ENCODE results near the gene SDHAF3.

The SDHAF3 gene

GRCh38 chr7:97200018-97200417 lies 82.5 kb downstream of the SDHAF3 start:
- H3K4me3 Mint-ChIP-seq = no peak overlapping the region
- peaks cover 1 to 13% of the 10 kb centered on the region in 2 donors for H3K27me3 Mint-ChIP-seq
- no peaks in the 10 kb centered on the region for H3K36me3 Mint-ChIP-seq (ENCODE audit: insufficient read depth)
- ATAC-seq (replicated peaks) = no peak
- no peak overlapping the region for H3K27ac Mint-ChIP-seq
- no peaks in the 10 kb centered on the region for H3K4me1 Mint-ChIP-seq (ENCODE audit: low read depth in 2 of 2)
- DNase-seq = no peak
- H3K9me3 Mint-ChIP-seq = no peaks in the 10 kb centered on the region

DNA sequence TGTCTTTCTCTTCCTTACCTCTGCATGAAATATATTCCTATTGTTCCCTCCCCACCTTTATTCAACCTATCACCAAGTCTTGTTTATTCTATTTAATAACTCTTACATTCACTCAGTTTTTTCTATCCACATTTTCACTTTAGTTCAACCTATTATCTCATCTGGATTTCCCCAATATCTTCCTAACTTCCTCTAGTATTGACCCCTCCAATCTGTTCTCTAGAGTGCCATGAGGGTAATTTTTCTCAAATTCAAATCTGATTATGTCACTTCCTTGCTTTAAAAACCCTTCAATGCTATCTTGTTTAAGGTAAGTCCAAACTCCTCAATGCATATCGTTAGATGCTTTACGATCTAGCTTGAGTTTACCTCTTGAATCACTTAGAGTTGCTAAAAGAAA lies 86.5 kb downstream of the SDHAF3 start:
- Mint-ChIP-seq H3K27me3 (peaks cover 0 to 6% of the 10 kb centered on the region in 2 donors), H3K27ac (no peak overlapping the region), H3K4me3 (no peak overlapping the region), H3K36me3 (ENCODE audit: insufficient read depth) (no peaks in the 10 kb centered on the region), H3K9me3 (no peaks in the 10 kb centered on the region), H3K4me1 (ENCODE audit: low read depth in 2 of 2) (no peaks in the 10 kb centered on the region)
- ATAC-seq (replicated peaks) (no peak), DNase-seq (no peak)

DNA sequence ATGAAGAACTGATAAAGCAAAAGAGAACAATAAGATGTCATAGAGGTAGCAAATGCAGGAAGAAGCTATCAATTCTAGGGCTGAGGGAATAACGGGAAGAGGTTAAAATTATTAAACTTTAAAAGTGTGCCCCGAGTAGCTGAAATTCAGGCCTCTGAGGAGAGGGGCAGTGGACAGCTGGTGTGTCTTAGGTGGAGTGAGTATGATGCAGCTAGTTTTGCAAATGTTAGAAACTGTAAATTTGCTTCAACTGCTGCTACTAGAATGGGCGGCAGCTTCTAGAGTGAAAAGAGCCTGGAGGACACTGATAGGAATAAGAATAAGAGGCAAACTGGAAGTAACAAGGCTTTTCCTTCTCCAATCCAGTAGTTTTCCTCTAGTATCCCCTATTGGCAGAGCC lies 87.3 kb downstream of the SDHAF3 start:
- ATAC-seq (replicated peaks) (no peak), DNase-seq (no peak)
- H3K36me3 Mint-ChIP-seq (ENCODE audit: insufficient read depth) = no peaks in the 10 kb centered on the region
- peaks cover 0 to 6% of the 10 kb centered on the region in 2 donors for H3K27me3 Mint-ChIP-seq
- no peaks in the 10 kb centered on the region for H3K9me3 Mint-ChIP-seq
- no peaks in the 10 kb centered on the region for H3K4me1 Mint-ChIP-seq (ENCODE audit: low read depth in 2 of 2)
- no peak overlapping the region for H3K27ac Mint-ChIP-seq
- no peak overlapping the region for H3K4me3 Mint-ChIP-seq

DNA sequence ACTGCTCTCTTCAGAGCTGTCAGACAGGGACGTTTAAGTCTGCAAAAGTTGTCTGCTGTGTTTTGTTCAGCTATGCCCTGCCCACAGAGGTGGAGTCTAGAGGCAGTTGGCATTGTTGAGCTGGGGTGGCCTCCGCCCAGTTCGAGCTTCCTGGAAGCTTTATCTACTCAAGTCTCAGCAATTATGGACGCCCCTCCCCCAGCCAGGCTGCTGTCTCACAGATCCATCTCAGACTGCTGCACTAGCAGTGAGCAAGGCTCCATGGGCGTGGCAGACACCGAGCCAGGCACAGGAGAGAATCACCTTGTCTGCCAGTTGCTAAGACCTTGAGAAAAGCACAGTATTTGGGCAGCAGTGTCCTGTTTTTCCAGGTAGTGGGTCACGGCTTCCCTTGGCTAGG lies 98.1 kb downstream of the SDHAF3 start:
- Mint-ChIP-seq H3K4me3 (no peak overlapping the region), H3K27me3 (peaks cover 12 to 39% of the 10 kb centered on the region in 2 donors), H3K27ac (no peak overlapping the region), H3K9me3 (peaks cover 0 to 6% of the 10 kb centered on the region in 2 donors), H3K36me3 (ENCODE audit: insufficient read depth) (no peaks in the 10 kb centered on the region), H3K4me1 (ENCODE audit: low read depth in 2 of 2) (no peaks in the 10 kb centered on the region)
- ATAC-seq (replicated peaks) (no peak), DNase-seq (no peak)

DNA sequence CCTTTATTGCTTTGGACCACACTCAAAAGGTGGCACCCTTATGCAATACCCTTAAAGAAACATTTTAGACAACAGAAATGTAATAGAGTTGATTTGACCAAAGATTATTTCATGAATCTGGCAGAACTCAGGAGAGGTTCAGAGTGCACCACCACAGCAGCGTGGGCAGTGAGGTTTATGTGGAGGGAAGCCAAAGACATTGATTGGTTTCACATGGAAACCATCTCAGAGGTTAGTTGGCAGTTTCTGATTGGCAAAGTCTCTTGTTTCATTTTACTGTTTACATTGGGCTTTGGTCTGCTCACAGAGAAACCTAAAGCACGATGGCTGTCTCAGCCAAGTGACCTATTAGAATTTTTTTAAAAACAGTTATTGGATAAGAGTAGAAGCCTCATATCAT lies 101.3 kb downstream of the SDHAF3 start:
- Mint-ChIP-seq H3K4me3 (no peak overlapping the region), H3K4me1 (ENCODE audit: low read depth in 2 of 2) (no peaks in the 10 kb centered on the region), H3K36me3 (ENCODE audit: insufficient read depth) (no peaks in the 10 kb centered on the region), H3K27ac (no peak overlapping the region), H3K9me3 (no peaks in the 10 kb centered on the region), H3K27me3 (peaks cover 24 to 41% of the 10 kb centered on the region in 2 donors)
- DNase-seq (no peak), ATAC-seq (replicated peaks) (no peak)

GRCh38 chr7:97219237-97219636 lies 101.7 kb downstream of the SDHAF3 start:
- Mint-ChIP-seq H3K4me1 (ENCODE audit: low read depth in 2 of 2) (no peaks in the 10 kb centered on the region), H3K27me3 (peaks cover 24 to 40% of the 10 kb centered on the region in 2 donors), H3K36me3 (ENCODE audit: insufficient read depth) (no peaks in the 10 kb centered on the region), H3K4me3 (no peak overlapping the region), H3K9me3 (no peaks in the 10 kb centered on the region), H3K27ac (no peak overlapping the region)
- DNase-seq (no peak), ATAC-seq (replicated peaks) (no peak)

DNA sequence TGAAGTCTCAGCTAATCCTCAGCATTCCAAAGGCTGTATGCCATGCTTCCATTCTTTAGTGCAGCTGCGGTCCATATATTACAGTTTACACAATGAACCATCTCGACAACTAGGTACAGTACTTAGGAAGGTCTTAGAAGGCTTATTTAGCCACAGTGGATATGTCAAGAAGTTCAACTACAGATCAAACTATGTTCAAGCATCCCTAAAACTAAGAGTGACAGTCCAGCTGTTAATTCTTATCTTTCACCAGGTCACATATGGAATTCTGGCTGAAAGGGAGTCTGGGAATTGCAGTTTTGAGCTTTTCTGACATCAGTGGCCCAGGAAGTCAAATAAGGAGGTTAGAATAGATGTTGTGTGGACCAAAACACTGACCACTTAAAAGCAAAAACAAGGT lies 106.8 kb downstream of the SDHAF3 start:
- H3K4me1 Mint-ChIP-seq (ENCODE audit: low read depth in 2 of 2) = no peaks in the 10 kb centered on the region
- ATAC-seq (replicated peaks) = no peak

GRCh38 chr7:97226541-97226940 lies 109.0 kb downstream of the SDHAF3 start:
- Mint-ChIP-seq H3K27ac (no peak overlapping the region), H3K27me3 (peaks cover 13 to 29% of the 10 kb centered on the region in 2 donors), H3K36me3 (ENCODE audit: insufficient read depth) (no peaks in the 10 kb centered on the region), H3K9me3 (no peaks in the 10 kb centered on the region), H3K4me1 (ENCODE audit: low read depth in 2 of 2) (no peaks in the 10 kb centered on the region), H3K4me3 (no peak overlapping the region)
- no peak for ATAC-seq (replicated peaks)
- DNase-seq = no peak

More for the DNA sequence above, 106.8 kb downstream of the SDHAF3 start:
- H3K9me3 Mint-ChIP-seq = no peaks in the 10 kb centered on the region
- H3K27ac Mint-ChIP-seq = no peak overlapping the region
- DNase-seq = no peak
- H3K27me3 Mint-ChIP-seq = peaks cover 19 to 24% of the 10 kb centered on the region in 2 donors
- no peaks in the 10 kb centered on the region for H3K36me3 Mint-ChIP-seq (ENCODE audit: insufficient read depth)
- H3K4me3 Mint-ChIP-seq = no peak overlapping the region
